HG03575 (cell line): Measurements from ENCODE around the gene N4BP2L1.

ENCODE experiments used
- ATAC-seq: cut with Tn5 transposase; IDR thresholded peaks from one replicate; pipeline ENCODE4 v1.9.1; 2021; ENCODE audit not compliant: unreplicated experiment, insufficient number of reproducible peaks, low FRiP score; ENCODE audit errors: extremely low read depth

N4BP2L1 gene

GRCh38 chr13:32443111-32443510 is 15.2 kb upstream of the N4BP2L1 start:
- no peak for ATAC-seq

- no peak for ATAC-seq
Observed at GRCh38 chr13:32438871-32439270, 10.9 kb upstream of the N4BP2L1 start.

GRCh38 chr13:32432856-32433255 is 4.9 kb upstream of the N4BP2L1 start:
- no peak for ATAC-seq

GRCh38 chr13:32431361-32431760 is 3.4 kb upstream of the N4BP2L1 start:
- no peak for ATAC-seq

- ATAC-seq: no peak
Observed at GRCh38 chr13:32430018-32430747, 2.3 kb upstream of the N4BP2L1 start.

GRCh38 chr13:32429433-32429909 is 1.5 kb upstream of the N4BP2L1 start:
- no peak for ATAC-seq

GRCh38 chr13:32428581-32429432 is 877 bp upstream of the N4BP2L1 start:
- no peak for ATAC-seq

GRCh38 chr13:32426990-32427851 is 709 bp downstream of the N4BP2L1 start:
- no peak for ATAC-seq

GRCh38 chr13:32426191-32426989 is 1.5 kb downstream of the N4BP2L1 start:
- peak; percentile 38 for ATAC-seq

GRCh38 chr13:32425158-32425557 is 2.8 kb downstream of the N4BP2L1 start:
- ATAC-seq: no peak

- no peak for ATAC-seq
Observed at GRCh38 chr13:32423592-32423991, 4.3 kb downstream of the N4BP2L1 start.

- no peak for ATAC-seq
Observed at GRCh38 chr13:32419862-32420261, 8.1 kb downstream of the N4BP2L1 start.

- ATAC-seq: no peak
Observed at GRCh38 chr13:32417995-32418394, 9.9 kb downstream of the N4BP2L1 start.

GRCh38 chr13:32415019-32415418 is 12.9 kb downstream of the N4BP2L1 start:
- ATAC-seq: no peak

- no peak for ATAC-seq
Observed at GRCh38 chr13:32414580-32414979, 13.3 kb downstream of the N4BP2L1 start.

- ATAC-seq: no peak
Observed at GRCh38 chr13:32413284-32413683, 14.6 kb downstream of the N4BP2L1 start.

GRCh38 chr13:32409561-32410421 is 18.1 kb downstream of the N4BP2L1 start:
- no peak for ATAC-seq

GRCh38 chr13:32409001-32409313 is 19.0 kb downstream of the N4BP2L1 start:
- no peak for ATAC-seq
